Dermis microvascular lymphatic vessel endothelial cell (primary cell): ENCODE data around the gene NAXE. TPM values are rescaled to one million over a fixed set of nuclear protein-coding genes. Genes with fewer than 3 reads are reported as not detected.

Experiments used
- total RNA-seq: library from RNA; depleted of rRNA; stranded (reverse); fragments of >200 nt; gene quantifications from 2 replicates; pipeline ENCODE4 v1.2.1, GENCODE V29; 2014

Gene NAXE
- total RNA-seq, 1 donor from 2014 or later: 55.3 TPM

Other genes starting within 250 kb of the NAXE start
- not detected in 2 replicates for gene RHBG, start 222.6 kb upstream of the NAXE start, total RNA-seq
- 4.1 and 9.4 TPM in 2 replicates for gene MEF2D, start 91.0 kb upstream of the NAXE start, total RNA-seq
- gene IQGAP3, start 19.2 kb upstream of the NAXE start, total RNA-seq: 6.8 and 12.8 TPM in 2 replicates
- not detected in 2 replicates for gene TTC24, start 12.1 kb upstream of the NAXE start, total RNA-seq
- gene GPATCH4, start 9.7 kb downstream of the NAXE start, total RNA-seq: 12.7 and 18.1 TPM in 2 replicates
- 0.13 TPM in 1 of 2 replicates, not detected in the other for gene HAPLN2, start 27.6 kb downstream of the NAXE start, total RNA-seq
- not detected in 2 replicates for gene BCAN, start 50.3 kb downstream of the NAXE start, total RNA-seq
- gene NES, start 85.6 kb downstream of the NAXE start, total RNA-seq: 38.3 and 55.1 TPM in 2 replicates
- gene CRABP2, start 113.8 kb downstream of the NAXE start, total RNA-seq: 0.25 TPM in 1 of 2 replicates, not detected in the other
- 7.3 and 12.4 TPM in 2 replicates for gene METTL25B, start 136.7 kb downstream of the NAXE start, total RNA-seq
- 6.0 and 7.2 TPM in 2 replicates for gene ISG20L2, start 137.0 kb downstream of the NAXE start, total RNA-seq
- 29.8 and 46.7 TPM in 2 replicates for gene MRPL24, start 149.3 kb downstream of the NAXE start, total RNA-seq
- gene HDGF, start 159.9 kb downstream of the NAXE start, total RNA-seq: 93.6 and 114 TPM in 2 replicates
- 9.6 and 13.3 TPM in 2 replicates for gene PRCC, start 175.8 kb downstream of the NAXE start, total RNA-seq
- gene SH2D2A, start 225.1 kb downstream of the NAXE start, total RNA-seq: 0.13 TPM in 1 of 2 replicates, not detected in the other